Thoracic aorta (tissue), 2 donors: Measurements from ENCODE around the gene HSD17B7. TPM values are rescaled to one million over a fixed set of nuclear protein-coding genes. Genes with fewer than 3 reads are reported as not detected.

Experiments used
- ATAC-seq: fragments of 150-250 bp; one replicate; pipeline ENCODE4 v1.8.0; 2017; ENCODE audit warnings: low read depth; ENCODE audit not compliant: insufficient number of reproducible peaks, low FRiP score
- DNase-seq: peaks from one replicate; pipeline ENCODE4 v3.0.0-alpha.2; 2020; ENCODE audit warnings: low spot score
- H3K27ac ChIP-seq, 2 donors: fragments of 200-600 bp; sonication (generic); 1 replicate in 1 of 2; 2 replicates in 1 of 2; pipeline ENCODE4 v1.5.1; 2016; ENCODE audit warnings: mild to moderate bottlenecking in 2 of 2, moderate library complexity in 2 of 2
- H3K27me3 ChIP-seq: fragments of 200-600 bp; sonication (generic); replicated peaks from 2 replicates; pipeline ENCODE4 v1.6.0; 2016; ENCODE audit warnings: mild to moderate bottlenecking; ENCODE audit not compliant: insufficient read depth
- H3K36me3 ChIP-seq: fragments of 200-600 bp; sonication (generic); one replicate; pipeline ENCODE4 v1.5.1; 2016
- H3K4me1 ChIP-seq, 2 donors: fragments of 200-600 bp; sonication (generic); 1 replicate in 1 of 2; 2 replicates in 1 of 2; pipeline versions ENCODE4 v1.5.1 to v1.6.0; 2016; ENCODE audit warnings: low read depth in 2 of 2, mild to moderate bottlenecking in 1 of 2; ENCODE audit not compliant: control insufficient read depth in 1 of 2
- H3K4me3 ChIP-seq: fragments of 200-600 bp; sonication (generic); 2 replicates; pipeline ENCODE4 v1.5.1; 2016; ENCODE audit warnings: mild to moderate bottlenecking
- H3K9me3 ChIP-seq: fragments of 200-600 bp; sonication (generic); 2 replicates; pipeline ENCODE4 v1.5.1; 2016
- total RNA-seq, 2 donors: library from RNA; depleted of rRNA; stranded (reverse); fragments of >200 nt; gene quantifications; one replicate each; pipeline versions ENCODE4 v1.1.0 to v1.2.3, GENCODE V29; 2016
- TF ChIP-seq, protein P1 (sequence below): fragments of 200-600 bp; sonication (generic); IDR thresholded peaks from one replicate; pipeline ENCODE4 v1.5.1; 2019; ENCODE audit warnings: antibody characterized with exemption

The HSD17B7 gene
- total RNA-seq, 2 donors from 2014 or later = 10.4 to 14.4 TPM

- H3K27ac ChIP-seq = peak overlapping the region; percentile 79 to 95
- no peaks in the 10 kb centered on the region for H3K36me3 ChIP-seq
- H3K27me3 ChIP-seq = no peaks in the 10 kb centered on the region
- H3K4me1 ChIP-seq = peaks cover 41 to 75% of the 10 kb centered on the region in 2 donors
- TF ChIP-seq, protein P1, sequence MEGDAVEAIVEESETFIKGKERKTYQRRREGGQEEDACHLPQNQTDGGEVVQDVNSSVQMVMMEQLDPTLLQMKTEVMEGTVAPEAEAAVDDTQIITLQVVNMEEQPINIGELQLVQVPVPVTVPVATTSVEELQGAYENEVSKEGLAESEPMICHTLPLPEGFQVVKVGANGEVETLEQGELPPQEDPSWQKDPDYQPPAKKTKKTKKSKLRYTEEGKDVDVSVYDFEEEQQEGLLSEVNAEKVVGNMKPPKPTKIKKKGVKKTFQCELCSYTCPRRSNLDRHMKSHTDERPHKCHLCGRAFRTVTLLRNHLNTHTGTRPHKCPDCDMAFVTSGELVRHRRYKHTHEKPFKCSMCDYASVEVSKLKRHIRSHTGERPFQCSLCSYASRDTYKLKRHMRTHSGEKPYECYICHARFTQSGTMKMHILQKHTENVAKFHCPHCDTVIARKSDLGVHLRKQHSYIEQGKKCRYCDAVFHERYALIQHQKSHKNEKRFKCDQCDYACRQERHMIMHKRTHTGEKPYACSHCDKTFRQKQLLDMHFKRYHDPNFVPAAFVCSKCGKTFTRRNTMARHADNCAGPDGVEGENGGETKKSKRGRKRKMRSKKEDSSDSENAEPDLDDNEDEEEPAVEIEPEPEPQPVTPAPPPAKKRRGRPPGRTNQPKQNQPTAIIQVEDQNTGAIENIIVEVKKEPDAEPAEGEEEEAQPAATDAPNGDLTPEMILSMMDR = no peak
- no peak overlapping the region for H3K4me3 ChIP-seq
- ATAC-seq (no peak), DNase-seq (no peak)
- H3K9me3 ChIP-seq = no peaks in the 10 kb centered on the region
These were observed 68.7 kb downstream of the HSD17B7 start for GRCh38 chr1:162859191-162859590.

- DNase-seq = peak; percentile 29
- Histone ChIP-seq H3K36me3 (no peaks in the 10 kb centered on the region), H3K4me1 (peaks cover 36 to 65% of the 10 kb centered on the region in 2 donors), H3K4me3 (peak within 1 kb of the TSS; percentile 44), H3K27me3 (no peaks in the 10 kb centered on the region), H3K27ac (peak within 1 kb of the TSS; percentile 79 to 95), H3K9me3 (no peaks in the 10 kb centered on the region)
- peak; percentile 71 for ATAC-seq
- TF ChIP-seq, protein P1 = no peak
These were observed 70.6 kb downstream of the HSD17B7 start, which contains the start of gene CCDC190 for GRCh38 chr1:162861101-162861500. TSS of gene CCDC190 (minus strand) at chr1:162861175. CDS start at chr1:162859646, 1,529 bp downstream.

- Histone ChIP-seq H3K4me1 (peaks cover 36 to 59% of the 10 kb centered on the region in 2 donors), H3K27ac (peak overlapping the region; percentile 79 to 95), H3K27me3 (no peaks in the 10 kb centered on the region), H3K4me3 (peak overlapping the region; percentile 44), H3K9me3 (no peaks in the 10 kb centered on the region), H3K36me3 (no peaks in the 10 kb centered on the region)
- TF ChIP-seq, protein P1 = no peak
- DNase-seq (no peak), ATAC-seq (no peak)
These were observed 71.1 kb downstream of the HSD17B7 start for GRCh38 chr1:162861625-162862024.

Other genes with a start within 250 kb of the HSD17B7 start
- gene UAP1, start 229.0 kb upstream of the HSD17B7 start, total RNA-seq = 100 to 1,000 TPM in 1 of 2 donors, 10 to 100 TPM in 1; 70.4 to 284 TPM
- 100 to 1,000 TPM; 133 to 144 TPM for gene DDR2, start 158.2 kb upstream of the HSD17B7 start, total RNA-seq
- 10 to 100 TPM in 1 of 2 donors, not detected in 1; 15.6 TPM for gene CCDC190, start 70.5 kb downstream of the HSD17B7 start, total RNA-seq